ENCODE measurements around the gene KCTD7.
"Not testable (repeated sequence)": the region's sequence is repeated elsewhere in the genome, so short reads cannot be mapped to it uniquely, and the experiment has no call there.

DNA sequence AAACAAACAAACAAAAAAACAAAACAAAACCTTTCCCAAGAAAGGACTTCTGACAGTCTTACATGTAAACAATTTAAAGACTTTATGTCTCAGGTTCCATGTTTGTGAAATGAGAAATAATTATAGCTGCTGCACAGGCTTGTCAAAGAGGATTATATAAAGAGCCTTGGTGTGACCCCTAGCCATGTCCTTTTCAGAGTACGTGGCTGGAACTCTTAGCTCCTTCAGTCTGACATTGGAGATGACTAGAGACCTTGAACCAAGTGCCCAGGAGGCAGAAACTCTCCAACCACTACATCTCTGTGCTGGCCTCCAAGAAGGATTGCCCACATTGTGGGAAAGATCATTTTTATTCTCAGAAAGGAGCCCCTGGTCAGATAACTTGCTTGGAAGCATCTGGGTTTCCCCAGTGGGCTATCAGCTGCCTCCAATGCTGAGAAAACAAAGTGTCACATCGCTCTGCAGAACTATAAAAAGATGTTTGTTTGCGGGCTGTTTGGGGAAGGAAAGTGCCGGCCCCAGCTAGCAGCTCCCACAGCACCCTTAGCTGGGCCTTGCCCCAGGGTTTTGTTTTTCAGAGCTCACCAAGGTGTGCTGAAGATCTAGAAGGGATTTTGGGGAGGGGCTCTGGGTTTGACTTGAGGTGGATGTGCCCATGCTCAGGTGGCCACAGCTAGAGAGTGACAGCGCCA is 43.9 kb downstream of the KCTD7 start:
- TF ChIP-seq, protein P1, sequence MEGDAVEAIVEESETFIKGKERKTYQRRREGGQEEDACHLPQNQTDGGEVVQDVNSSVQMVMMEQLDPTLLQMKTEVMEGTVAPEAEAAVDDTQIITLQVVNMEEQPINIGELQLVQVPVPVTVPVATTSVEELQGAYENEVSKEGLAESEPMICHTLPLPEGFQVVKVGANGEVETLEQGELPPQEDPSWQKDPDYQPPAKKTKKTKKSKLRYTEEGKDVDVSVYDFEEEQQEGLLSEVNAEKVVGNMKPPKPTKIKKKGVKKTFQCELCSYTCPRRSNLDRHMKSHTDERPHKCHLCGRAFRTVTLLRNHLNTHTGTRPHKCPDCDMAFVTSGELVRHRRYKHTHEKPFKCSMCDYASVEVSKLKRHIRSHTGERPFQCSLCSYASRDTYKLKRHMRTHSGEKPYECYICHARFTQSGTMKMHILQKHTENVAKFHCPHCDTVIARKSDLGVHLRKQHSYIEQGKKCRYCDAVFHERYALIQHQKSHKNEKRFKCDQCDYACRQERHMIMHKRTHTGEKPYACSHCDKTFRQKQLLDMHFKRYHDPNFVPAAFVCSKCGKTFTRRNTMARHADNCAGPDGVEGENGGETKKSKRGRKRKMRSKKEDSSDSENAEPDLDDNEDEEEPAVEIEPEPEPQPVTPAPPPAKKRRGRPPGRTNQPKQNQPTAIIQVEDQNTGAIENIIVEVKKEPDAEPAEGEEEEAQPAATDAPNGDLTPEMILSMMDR (conservative IDR thresholded peaks at IDR 0.05; ENCODE audit: low read depth, low read length) = not testable (repeated sequence)
- not testable (repeated sequence) for TF ChIP-seq CEBPB (IDR thresholded peaks at IDR 0.05; ENCODE audit: low read depth, low read length)

Measured in IMR-90 (cell line).